Panc1 (cell line): ENCODE results near the gene SND1.

ENCODE experiments used
- CTCF ChIP-seq: fragments of 450-650 bp; IDR thresholded peaks from 2 replicates; pipeline ENCODE4 v1.5.1; 2017; ENCODE audit warnings: mild to moderate bottlenecking
- POLR2AphosphoS5 ChIP-seq: IDR thresholded peaks from 2 replicates; pipeline ENCODE4 v1.6.1; 2012; ENCODE audit warnings: mild to moderate bottlenecking, low read depth, low read length, moderate library complexity
- TCF7L2 ChIP-seq: IDR thresholded peaks from 2 replicates; pipeline ENCODE4 v1.6.1; 2011; ENCODE audit warnings: mild to moderate bottlenecking, low read depth, low read length, inconsistent platforms
- TF ChIP-seq, protein P1 (sequence below), 2 experiments: IDR thresholded peaks; 2 replicates each; pipeline ENCODE4 v1.6.1; 2011 to 2012; ENCODE audit warnings: low read depth in 2 of 2, control low read depth in 1 of 2, low read length in 1 of 2, mild to moderate bottlenecking in 1 of 2, moderate library complexity in 1 of 2; ENCODE audit not compliant: insufficient read depth in 1 of 2

GRCh38 chr7:128139406-128139805 lies 487.4 kb downstream of the SND1 start:
- no peak for TF ChIP-seq CTCF
- no peak for TF ChIP-seq POLR2AphosphoS5
- TF ChIP-seq, protein P1, sequence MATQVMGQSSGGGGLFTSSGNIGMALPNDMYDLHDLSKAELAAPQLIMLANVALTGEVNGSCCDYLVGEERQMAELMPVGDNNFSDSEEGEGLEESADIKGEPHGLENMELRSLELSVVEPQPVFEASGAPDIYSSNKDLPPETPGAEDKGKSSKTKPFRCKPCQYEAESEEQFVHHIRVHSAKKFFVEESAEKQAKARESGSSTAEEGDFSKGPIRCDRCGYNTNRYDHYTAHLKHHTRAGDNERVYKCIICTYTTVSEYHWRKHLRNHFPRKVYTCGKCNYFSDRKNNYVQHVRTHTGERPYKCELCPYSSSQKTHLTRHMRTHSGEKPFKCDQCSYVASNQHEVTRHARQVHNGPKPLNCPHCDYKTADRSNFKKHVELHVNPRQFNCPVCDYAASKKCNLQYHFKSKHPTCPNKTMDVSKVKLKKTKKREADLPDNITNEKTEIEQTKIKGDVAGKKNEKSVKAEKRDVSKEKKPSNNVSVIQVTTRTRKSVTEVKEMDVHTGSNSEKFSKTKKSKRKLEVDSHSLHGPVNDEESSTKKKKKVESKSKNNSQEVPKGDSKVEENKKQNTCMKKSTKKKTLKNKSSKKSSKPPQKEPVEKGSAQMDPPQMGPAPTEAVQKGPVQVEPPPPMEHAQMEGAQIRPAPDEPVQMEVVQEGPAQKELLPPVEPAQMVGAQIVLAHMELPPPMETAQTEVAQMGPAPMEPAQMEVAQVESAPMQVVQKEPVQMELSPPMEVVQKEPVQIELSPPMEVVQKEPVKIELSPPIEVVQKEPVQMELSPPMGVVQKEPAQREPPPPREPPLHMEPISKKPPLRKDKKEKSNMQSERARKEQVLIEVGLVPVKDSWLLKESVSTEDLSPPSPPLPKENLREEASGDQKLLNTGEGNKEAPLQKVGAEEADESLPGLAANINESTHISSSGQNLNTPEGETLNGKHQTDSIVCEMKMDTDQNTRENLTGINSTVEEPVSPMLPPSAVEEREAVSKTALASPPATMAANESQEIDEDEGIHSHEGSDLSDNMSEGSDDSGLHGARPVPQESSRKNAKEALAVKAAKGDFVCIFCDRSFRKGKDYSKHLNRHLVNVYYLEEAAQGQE (IDR thresholded peaks at IDR 0.05; ENCODE audit: insufficient read depth in 1 of 2, low read depth in 2 of 2, low read length in 1 of 2): no peak
- TF ChIP-seq TCF7L2: no peak
